Tibial artery (tissue), 4 donors: ENCODE data around the gene CNGA4.

ENCODE experiments used
- DNase-seq, 2 donors: peaks; one replicate each; pipeline ENCODE4 v3.0.0-alpha.2; 2019
- H3K27ac ChIP-seq, 2 donors: fragments of 200-600 bp; sonication (generic) in 1 of 2; 1 replicate in 1 of 2; 2 replicates in 1 of 2; pipeline ENCODE4 v1.5.1; 2018 to 2019; ENCODE audit warnings: mild to moderate bottlenecking in 1 of 2
- H3K27me3 ChIP-seq, 2 donors: fragments of 200-600 bp; sonication (generic) in 1 of 2; one replicate each; pipeline versions ENCODE4 v1.5.1 to v1.6.0; 2016 to 2019
- H3K36me3 ChIP-seq, 3 donors: fragments of 200-600 bp; sonication (generic) in 2 of 3; one replicate each; pipeline ENCODE4 v1.5.1; 2016 to 2019; ENCODE audit warnings: mild to moderate bottlenecking in 2 of 3
- H3K4me1 ChIP-seq, 4 donors: fragments of 200-600 bp; sonication (generic) in 2 of 4; 1 replicate in 3 of 4; 2 replicates in 1 of 4; pipeline ENCODE4 v1.5.1; 2016 to 2019
- H3K4me3 ChIP-seq, 2 donors: fragments of 200-600 bp; sonication (generic) in 1 of 2; 1 replicate in 1 of 2; 2 replicates in 1 of 2; pipeline ENCODE4 v1.5.1; 2018 to 2019; ENCODE audit warnings: mild to moderate bottlenecking in 2 of 2
- H3K9me3 ChIP-seq, 3 donors: fragments of 200-600 bp; sonication (generic) in 1 of 3; one replicate each; pipeline ENCODE4 v1.5.1; 2016 to 2019
- CTCF ChIP-seq, 2 experiments: fragments of 200-600 bp in 1 of 2; fragments of 450-650 bp in 1 of 2; IDR thresholded peaks; one replicate each; pipeline ENCODE4 v1.5.1; 2017 to 2019; ENCODE audit warnings: antibody characterized with exemption in 2 of 2, mild to moderate bottlenecking in 1 of 2, moderate library complexity in 1 of 2
- intact Hi-C: fragments of 100-400 bp; cut with DNase I; formaldehyde crosslinking; loops from one replicate; pipeline ENCODE4 v1.15.0; 2023; ENCODE audit warnings: low total_unique reads

CNGA4 gene

GRCh38 chr11:6238902-6239301 lies at the start of gene CNGA4:
CNGA4 (plus strand) TSS chr11:6239089; CDS start chr11:6239207, 118 bp downstream.
- DNase-seq: no peak
- Histone ChIP-seq H3K27ac (no peak within 1 kb of the TSS), H3K27me3 (peaks cover 0 to 5% of the 10 kb centered on the region in 2 donors), H3K9me3 (no peaks in the 10 kb centered on the region), H3K36me3 (no peaks in the 10 kb centered on the region), H3K4me1 (peaks cover 0 to 8% (median 1%) of the 10 kb centered on the region in 4 donors), H3K4me3 (no peak within 1 kb of the TSS)
- intact Hi-C loops: no loop called here
- no peak for TF ChIP-seq CTCF (IDR thresholded peaks at IDR 0.05)

- intact Hi-C loops: no loop called here
- H3K36me3 ChIP-seq: no peaks in the 10 kb centered on the region
- H3K9me3 ChIP-seq: no peaks in the 10 kb centered on the region
- no peaks in the 10 kb centered on the region for H3K27me3 ChIP-seq
- DNase-seq: no peak
- no peak overlapping the region for H3K4me3 ChIP-seq
- H3K27ac ChIP-seq: no peak overlapping the region
- H3K4me1 ChIP-seq: no peaks in the 10 kb centered on the region
- no peak for TF ChIP-seq CTCF (IDR thresholded peaks at IDR 0.05)
These were observed 47.1 kb upstream of the CNGA4 start for GRCh38 chr11:6191742-6192141.

GRCh38 chr11:6194065-6194581 lies 44.8 kb upstream of the CNGA4 start:
- intact Hi-C loops: no loop called here
- no peaks in the 10 kb centered on the region for H3K4me1 ChIP-seq

GRCh38 chr11:6196396-6196795 lies 42.5 kb upstream of the CNGA4 start:
- no peaks in the 10 kb centered on the region for H3K27me3 ChIP-seq
- intact Hi-C loops: no loop called here
- no peak overlapping the region for H3K4me3 ChIP-seq
- TF ChIP-seq CTCF (IDR thresholded peaks at IDR 0.05): no peak
- no peak overlapping the region for H3K27ac ChIP-seq
- no peaks in the 10 kb centered on the region for H3K36me3 ChIP-seq
- H3K9me3 ChIP-seq: no peaks in the 10 kb centered on the region
- no peak for DNase-seq
- no peaks in the 10 kb centered on the region for H3K4me1 ChIP-seq

More at GRCh38 chr11:6194065-6194581, 44.8 kb upstream of the CNGA4 start:
- H3K27me3 ChIP-seq: no peaks in the 10 kb centered on the region
- no peaks in the 10 kb centered on the region for H3K36me3 ChIP-seq
- TF ChIP-seq CTCF (IDR thresholded peaks at IDR 0.05): no peak
- no peak overlapping the region for H3K27ac ChIP-seq
- no peak overlapping the region for H3K4me3 ChIP-seq
- DNase-seq: no peak
- no peaks in the 10 kb centered on the region for H3K9me3 ChIP-seq

- Histone ChIP-seq H3K27me3 (no peaks in the 10 kb centered on the region), H3K36me3 (peaks cover 0 to 4% (median 0%) of the 10 kb centered on the region in 3 donors), H3K4me3 (no peak overlapping the region), H3K9me3 (no peaks in the 10 kb centered on the region), H3K4me1 (no peaks in the 10 kb centered on the region), H3K27ac (no peak overlapping the region)
- no peak for DNase-seq
- intact Hi-C loops: no loop called here
- no peak for TF ChIP-seq CTCF (IDR thresholded peaks at IDR 0.05)
These were observed 41.3 kb upstream of the CNGA4 start for GRCh38 chr11:6197466-6198200.
